ENCODE results near the gene PPP1R3C. TPM values are rescaled to one million over a fixed set of nuclear protein-coding genes. Genes with fewer than 3 reads are reported as not detected.
A peak's percentile ranks its signal among the peaks of the same experiment; 100 is the strongest.

The PPP1R3C gene
- total and polyA plus RNA-seq, 11 donors = 35.4 to 270 (median 140) TPM

DNA sequence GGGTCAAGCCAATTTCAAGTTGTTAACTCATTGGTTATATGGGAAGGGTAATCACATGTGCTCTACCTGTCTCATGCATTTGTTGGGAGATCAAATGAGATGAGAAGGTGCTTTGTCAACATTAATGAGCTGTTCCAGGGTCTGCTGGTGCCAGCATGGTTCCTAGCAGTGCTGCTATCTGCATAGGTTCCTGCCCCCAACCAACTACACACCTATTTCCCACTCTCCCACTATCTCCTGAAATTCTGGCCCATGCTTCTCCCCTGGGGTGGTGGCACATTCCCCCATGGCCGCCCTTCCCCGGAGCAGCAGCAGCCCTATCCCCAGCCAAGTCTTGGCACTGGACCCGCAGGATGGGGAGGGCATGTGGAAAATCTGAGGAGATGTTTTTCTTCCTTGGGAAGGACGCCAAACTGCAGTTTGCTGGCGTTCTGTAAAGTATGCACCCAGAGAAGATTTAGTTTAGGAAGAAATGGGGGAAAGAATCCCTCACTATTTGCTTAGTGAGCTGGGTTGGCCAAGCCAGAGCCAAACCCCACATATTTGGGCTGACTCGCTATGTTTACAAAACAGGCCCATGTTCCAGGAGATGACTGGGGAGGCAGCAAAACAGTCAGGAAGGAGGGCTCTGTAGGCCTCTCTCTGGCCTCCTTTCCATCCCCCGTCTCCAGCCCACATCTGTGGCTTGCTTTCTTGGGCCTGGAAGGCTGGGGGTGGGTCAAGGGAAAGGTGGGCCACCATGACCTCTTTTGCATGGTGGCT is 42.5 kb downstream of the PPP1R3C start:
- peak; percentile 4 to 52 (median 28) for ATAC-seq
- peak in 4 of 5 donors; percentile 61 to 78 (median 68) for DNase-seq
- Histone ChIP-seq H3K27ac (peak overlapping the region; percentile 63 to 96 (median 88)), H3K4me3 (no peak overlapping the region), H3K27me3 (no peaks in the 10 kb centered on the region), H3K9me3 (no peaks in the 10 kb centered on the region), H3K4me1 (peaks cover 6 to 80% (median 62%) of the 10 kb centered on the region in 12 donors), H3K36me3 (no peaks in the 10 kb centered on the region)
- intact Hi-C loops (cut with DNase I) = loop anchor here in 5 of 10 donors (2.0 to 5.0 kb wide), 4 partner anchors 18 to 42 kb away; partner anchors contain the start of gene PPP1R3C (in 4 of the 5)
- TF ChIP-seq, protein P1, sequence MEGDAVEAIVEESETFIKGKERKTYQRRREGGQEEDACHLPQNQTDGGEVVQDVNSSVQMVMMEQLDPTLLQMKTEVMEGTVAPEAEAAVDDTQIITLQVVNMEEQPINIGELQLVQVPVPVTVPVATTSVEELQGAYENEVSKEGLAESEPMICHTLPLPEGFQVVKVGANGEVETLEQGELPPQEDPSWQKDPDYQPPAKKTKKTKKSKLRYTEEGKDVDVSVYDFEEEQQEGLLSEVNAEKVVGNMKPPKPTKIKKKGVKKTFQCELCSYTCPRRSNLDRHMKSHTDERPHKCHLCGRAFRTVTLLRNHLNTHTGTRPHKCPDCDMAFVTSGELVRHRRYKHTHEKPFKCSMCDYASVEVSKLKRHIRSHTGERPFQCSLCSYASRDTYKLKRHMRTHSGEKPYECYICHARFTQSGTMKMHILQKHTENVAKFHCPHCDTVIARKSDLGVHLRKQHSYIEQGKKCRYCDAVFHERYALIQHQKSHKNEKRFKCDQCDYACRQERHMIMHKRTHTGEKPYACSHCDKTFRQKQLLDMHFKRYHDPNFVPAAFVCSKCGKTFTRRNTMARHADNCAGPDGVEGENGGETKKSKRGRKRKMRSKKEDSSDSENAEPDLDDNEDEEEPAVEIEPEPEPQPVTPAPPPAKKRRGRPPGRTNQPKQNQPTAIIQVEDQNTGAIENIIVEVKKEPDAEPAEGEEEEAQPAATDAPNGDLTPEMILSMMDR (IDR thresholded peaks at IDR 0.05) = no peak
- TF ChIP-seq POLR2A (IDR thresholded peaks at IDR 0.05) = no peak
- WGBS, 4 donors = 34 to 48% (median 36%) methylated on average over 7 of the region's 7 CpGs

DNA sequence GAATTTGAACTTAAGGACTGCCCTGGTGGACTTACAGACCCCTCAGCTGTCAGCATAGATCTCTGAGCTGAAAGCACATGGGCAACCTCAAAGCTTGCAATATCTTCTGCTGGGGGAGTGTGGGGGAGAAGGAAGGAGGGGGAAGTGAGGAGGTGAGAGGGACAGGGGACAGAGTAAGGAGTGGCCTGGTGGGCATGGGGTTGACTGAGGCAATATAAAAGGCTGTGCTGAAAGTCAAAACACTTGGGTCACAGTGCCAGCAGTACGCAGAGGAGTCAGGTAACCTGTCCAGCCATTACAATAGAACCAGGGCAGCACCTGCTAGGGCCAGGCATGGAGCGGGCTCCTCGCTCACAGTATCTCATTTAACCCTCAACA is 43.2 kb downstream of the PPP1R3C start:
- H3K4me1 ChIP-seq = peaks cover 6 to 79% (median 62%) of the 10 kb centered on the region in 12 donors
- no peaks in the 10 kb centered on the region for H3K9me3 ChIP-seq
- ATAC-seq (peak in 3 of 4 donors; percentile 1 to 35 (median 9)), DNase-seq (no peak)
- 48 to 81% (median 73%) methylated on average over 3 of the region's 3 CpGs for WGBS, 4 donors
- TF ChIP-seq POLR2A (IDR thresholded peaks at IDR 0.05) = no peak
- TF ChIP-seq, protein P1 (IDR thresholded peaks at IDR 0.05) = no peak
- no peaks in the 10 kb centered on the region for H3K36me3 ChIP-seq
- H3K27me3 ChIP-seq = no peaks in the 10 kb centered on the region
- intact Hi-C loops (cut with DNase I) = loop anchor here in 6 of 10 donors (2.0 to 5.0 kb wide), 4 partner anchors 19 to 43 kb away; partner anchors contain the start of gene PPP1R3C (in 5 of the 6)
- peak overlapping the region; percentile 63 to 96 (median 88) for H3K27ac ChIP-seq
- H3K4me3 ChIP-seq = no peak overlapping the region

DNA sequence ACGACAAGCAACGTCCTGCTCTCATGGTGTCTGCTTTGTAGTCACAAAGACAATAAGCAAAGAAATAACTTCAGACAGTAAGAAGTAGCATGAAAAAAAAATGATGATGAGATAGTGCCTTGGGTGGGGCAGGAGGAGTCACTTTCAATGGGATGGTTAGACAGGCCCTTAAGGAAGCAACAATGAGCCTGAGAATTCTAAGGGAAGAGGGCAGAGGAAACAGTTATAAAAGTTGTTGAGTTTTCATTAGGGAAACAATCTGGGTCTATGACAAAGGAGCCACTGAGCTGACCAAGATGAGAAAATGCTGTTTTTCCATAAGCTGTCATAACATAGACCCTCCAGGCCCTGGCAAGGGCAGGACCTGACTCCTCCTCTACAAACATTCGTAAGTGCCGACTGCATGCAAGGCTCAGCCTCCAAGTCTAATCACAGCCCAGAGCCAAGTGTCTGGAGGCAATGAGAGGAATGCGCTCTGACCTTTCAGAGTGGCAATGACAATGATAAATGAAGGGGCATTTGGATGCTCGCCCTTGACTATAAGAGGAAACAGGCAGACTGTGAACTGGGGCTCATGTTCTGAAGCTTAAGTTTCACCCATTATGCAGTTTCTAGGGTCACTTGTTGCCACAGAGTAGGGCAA is 43.7 kb downstream of the PPP1R3C start:
- Histone ChIP-seq H3K27ac (peak overlapping the region; percentile 63 to 96 (median 88)), H3K4me3 (no peak overlapping the region), H3K9me3 (no peaks in the 10 kb centered on the region), H3K27me3 (no peaks in the 10 kb centered on the region), H3K4me1 (peaks cover 6 to 74% (median 62%) of the 10 kb centered on the region in 12 donors), H3K36me3 (no peaks in the 10 kb centered on the region)
- WGBS, 4 donors = 52 to 58% (median 54%) methylated on average over 6 of the region's 6 CpGs
- ATAC-seq (peak; percentile 73 to 85 (median 75)), DNase-seq (peak in 4 of 5 donors; percentile 69 to 83 (median 72))
- TF ChIP-seq, protein P1 (IDR thresholded peaks at IDR 0.05) = no peak
- TF ChIP-seq POLR2A (IDR thresholded peaks at IDR 0.05) = no peak
- intact Hi-C loops (cut with DNase I) = loop anchor here in 2 of 10 donors (2.0 to 5.0 kb wide), 2 partner anchors 20 to 43 kb away; partner anchors contain the start of gene PPP1R3C (in 1 of the 2)
